GM10266 (cell line): ENCODE results near the gene ZNF614.
"Not testable (repeated sequence)": the region's sequence is repeated elsewhere in the genome, so short reads cannot be mapped to it uniquely, and the experiment has no call there.

ENCODE experiments used
- DNase-seq: peaks from one replicate; pipeline ENCODE4 v3.0.0; 2012; ENCODE audit errors: extremely low spot score
- TF ChIP-seq, protein P1 (sequence below): IDR thresholded peaks from 2 replicates; pipeline ENCODE4 v1.5.1; 2012; ENCODE audit warnings: mild to moderate bottlenecking, low read depth; ENCODE audit not compliant: control insufficient read depth, insufficient read depth; ENCODE audit errors: missing control alignments

Gene ZNF614

GRCh38 chr19:52048555-52049501 is 20.6 kb upstream of the ZNF614 start, which contains the start of gene ZNF432:
TSS of gene ZNF432 (minus strand) at chr19:52048838. CDS start at chr19:52046868, 1,970 bp downstream.
- DNase-seq, result peak; percentile 84
- TF ChIP-seq, protein P1, sequence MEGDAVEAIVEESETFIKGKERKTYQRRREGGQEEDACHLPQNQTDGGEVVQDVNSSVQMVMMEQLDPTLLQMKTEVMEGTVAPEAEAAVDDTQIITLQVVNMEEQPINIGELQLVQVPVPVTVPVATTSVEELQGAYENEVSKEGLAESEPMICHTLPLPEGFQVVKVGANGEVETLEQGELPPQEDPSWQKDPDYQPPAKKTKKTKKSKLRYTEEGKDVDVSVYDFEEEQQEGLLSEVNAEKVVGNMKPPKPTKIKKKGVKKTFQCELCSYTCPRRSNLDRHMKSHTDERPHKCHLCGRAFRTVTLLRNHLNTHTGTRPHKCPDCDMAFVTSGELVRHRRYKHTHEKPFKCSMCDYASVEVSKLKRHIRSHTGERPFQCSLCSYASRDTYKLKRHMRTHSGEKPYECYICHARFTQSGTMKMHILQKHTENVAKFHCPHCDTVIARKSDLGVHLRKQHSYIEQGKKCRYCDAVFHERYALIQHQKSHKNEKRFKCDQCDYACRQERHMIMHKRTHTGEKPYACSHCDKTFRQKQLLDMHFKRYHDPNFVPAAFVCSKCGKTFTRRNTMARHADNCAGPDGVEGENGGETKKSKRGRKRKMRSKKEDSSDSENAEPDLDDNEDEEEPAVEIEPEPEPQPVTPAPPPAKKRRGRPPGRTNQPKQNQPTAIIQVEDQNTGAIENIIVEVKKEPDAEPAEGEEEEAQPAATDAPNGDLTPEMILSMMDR, result no peak

GRCh38 chr19:52039169-52039568 is 11.0 kb upstream of the ZNF614 start:
- DNase-seq, result no peak
- TF ChIP-seq, protein P1, result no peak

DNA sequence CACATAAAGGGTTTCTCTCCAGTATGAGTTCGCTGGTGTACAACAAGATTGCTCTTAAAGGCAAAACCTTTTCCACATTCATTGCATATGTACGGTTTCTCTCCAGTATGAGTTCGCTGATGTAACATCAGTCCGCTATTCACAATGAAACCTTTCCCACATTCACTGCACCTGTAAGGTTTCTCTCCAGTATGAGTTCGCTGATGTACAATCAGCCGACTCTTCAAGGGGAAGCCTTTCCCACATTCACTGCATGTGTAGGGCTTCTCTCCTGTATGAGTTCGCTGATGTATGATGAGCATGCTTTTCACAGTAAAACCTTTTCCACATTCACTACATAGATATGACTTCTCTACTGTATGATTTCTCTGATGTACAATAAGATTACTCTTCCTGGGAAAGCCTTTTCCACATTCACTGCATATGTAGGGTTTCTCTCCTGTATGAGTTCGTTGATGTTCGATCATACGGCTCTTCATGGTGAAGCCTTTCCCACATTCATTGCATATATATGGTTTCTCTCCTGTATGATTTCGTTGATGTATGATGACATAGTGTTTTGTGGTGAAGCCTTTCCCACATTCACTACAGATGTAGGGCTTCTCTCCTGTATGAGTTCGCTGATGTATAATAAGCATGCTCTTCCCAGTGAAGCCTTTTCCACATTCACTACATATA is 6.0 kb upstream of the ZNF614 start:
- no peak for DNase-seq
- TF ChIP-seq, protein P1, result no peak

GRCh38 chr19:52028780-52029123 is 573 bp upstream of the ZNF614 start:
- DNase-seq, result peak; percentile 23
- TF ChIP-seq, protein P1, result no peak

GRCh38 chr19:52026255-52026990 is 1.8 kb downstream of the ZNF614 start:
- not testable (repeated sequence) for DNase-seq

DNA sequence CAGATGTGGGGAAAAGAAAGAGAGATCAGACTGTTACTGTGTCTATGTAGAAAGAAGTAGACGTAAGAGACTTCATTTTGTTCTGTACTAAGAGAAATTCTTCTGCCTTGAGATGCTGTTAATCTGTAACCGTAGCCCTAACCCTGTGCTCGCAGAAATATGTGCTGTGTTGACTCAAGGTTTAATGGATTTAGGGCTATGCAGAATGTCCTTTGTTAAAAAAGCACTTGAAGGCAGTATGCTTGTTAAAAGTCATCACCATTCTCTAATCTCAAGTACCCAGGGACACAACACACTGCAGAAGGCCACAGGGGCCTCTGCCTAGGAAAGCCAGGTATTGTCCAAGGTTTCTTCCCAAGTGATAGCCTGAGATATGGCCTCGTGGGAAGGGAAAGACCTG is 3.7 kb downstream of the ZNF614 start:
- not testable (repeated sequence) for DNase-seq

GRCh38 chr19:52022193-52022592 is 6.0 kb downstream of the ZNF614 start:
- TF ChIP-seq, protein P1, result no peak
- DNase-seq, result no peak

- DNase-seq, result no peak
- TF ChIP-seq, protein P1, result no peak
Observed at GRCh38 chr19:52020506-52020905, 7.7 kb downstream of the ZNF614 start.
